Ishikawa (cell line): Measurements from ENCODE around the gene CHD8.

Experiments
- CEBPB ChIP-seq: IDR thresholded peaks from 2 replicates; pipeline ENCODE4 v1.6.1; 2012
- CREB1 ChIP-seq: IDR thresholded peaks from 2 replicates; pipeline ENCODE4 v1.6.1; 2012; ENCODE audit warnings: low read depth
- NFIC ChIP-seq: IDR thresholded peaks from 2 replicates; pipeline ENCODE4 v1.6.1; 2012
- TAF1 ChIP-seq: IDR thresholded peaks from 2 replicates; pipeline ENCODE4 v1.6.1; 2012; ENCODE audit warnings: low read depth, mild to moderate bottlenecking

GRCh38 chr14:21455592-21455911 lies 371 bp downstream of the CHD8 start:
- TF ChIP-seq CEBPB, result no peak
- TF ChIP-seq TAF1, result no peak
- no peak for TF ChIP-seq CREB1
- no peak for TF ChIP-seq NFIC
